ENCODE data around the gene SORCS2. TPM values are rescaled to one million over a fixed set of nuclear protein-coding genes. Genes with fewer than 3 reads are reported as not detected.

The SORCS2 gene
- total RNA-seq, 4 donors from 2014 or later: 0.53 to 9.9 (median 0.90) TPM

DNA sequence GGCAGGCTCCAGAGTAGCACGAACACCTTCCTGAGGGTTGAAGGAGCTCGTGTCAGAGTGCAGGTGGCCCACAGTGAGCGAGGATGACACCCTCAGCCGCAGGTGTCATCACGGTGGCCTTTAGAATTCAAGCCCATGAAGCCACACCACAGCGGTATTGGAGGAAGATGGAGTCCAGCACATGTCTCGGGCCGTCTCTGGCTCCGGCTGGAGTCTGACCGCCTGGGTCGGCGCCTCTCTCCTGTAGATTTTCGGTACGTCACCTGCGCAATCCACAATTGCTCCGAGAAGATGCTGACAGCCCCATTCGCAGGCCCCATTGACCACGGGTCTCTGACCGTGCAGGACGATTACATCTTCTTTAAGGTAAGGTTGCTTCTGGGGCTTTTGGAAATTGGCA, 471.8 kb downstream of the SORCS2 start:
- Histone ChIP-seq H3K4me3 (no peak overlapping the region), H3K27me3 (no peaks in the 10 kb centered on the region), H3K4me1 (no peaks in the 10 kb centered on the region), H3K27ac (no peak overlapping the region), H3K36me3 (no peaks in the 10 kb centered on the region), H3K9me3 (no peaks in the 10 kb centered on the region)
- no peak for TF ChIP-seq POLR2A (IDR thresholded peaks at IDR 0.05)
- TF ChIP-seq, protein P1, sequence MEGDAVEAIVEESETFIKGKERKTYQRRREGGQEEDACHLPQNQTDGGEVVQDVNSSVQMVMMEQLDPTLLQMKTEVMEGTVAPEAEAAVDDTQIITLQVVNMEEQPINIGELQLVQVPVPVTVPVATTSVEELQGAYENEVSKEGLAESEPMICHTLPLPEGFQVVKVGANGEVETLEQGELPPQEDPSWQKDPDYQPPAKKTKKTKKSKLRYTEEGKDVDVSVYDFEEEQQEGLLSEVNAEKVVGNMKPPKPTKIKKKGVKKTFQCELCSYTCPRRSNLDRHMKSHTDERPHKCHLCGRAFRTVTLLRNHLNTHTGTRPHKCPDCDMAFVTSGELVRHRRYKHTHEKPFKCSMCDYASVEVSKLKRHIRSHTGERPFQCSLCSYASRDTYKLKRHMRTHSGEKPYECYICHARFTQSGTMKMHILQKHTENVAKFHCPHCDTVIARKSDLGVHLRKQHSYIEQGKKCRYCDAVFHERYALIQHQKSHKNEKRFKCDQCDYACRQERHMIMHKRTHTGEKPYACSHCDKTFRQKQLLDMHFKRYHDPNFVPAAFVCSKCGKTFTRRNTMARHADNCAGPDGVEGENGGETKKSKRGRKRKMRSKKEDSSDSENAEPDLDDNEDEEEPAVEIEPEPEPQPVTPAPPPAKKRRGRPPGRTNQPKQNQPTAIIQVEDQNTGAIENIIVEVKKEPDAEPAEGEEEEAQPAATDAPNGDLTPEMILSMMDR (IDR thresholded peaks at IDR 0.05): no peak
- no peak for DNase-seq

GRCh38 chr4:7665321-7665720, 473.0 kb downstream of the SORCS2 start:
- peak in 1 of 3 donors; percentile 8 for DNase-seq
- no peak for TF ChIP-seq POLR2A (IDR thresholded peaks at IDR 0.05)
- TF ChIP-seq, protein P1 (IDR thresholded peaks at IDR 0.05): no peak
- H3K9me3 ChIP-seq: no peaks in the 10 kb centered on the region
- H3K27me3 ChIP-seq: no peaks in the 10 kb centered on the region
- H3K4me3 ChIP-seq: no peak overlapping the region
- no peak overlapping the region for H3K27ac ChIP-seq
- H3K36me3 ChIP-seq: no peaks in the 10 kb centered on the region
- no peaks in the 10 kb centered on the region for H3K4me1 ChIP-seq

- TF ChIP-seq, protein P1 (IDR thresholded peaks at IDR 0.05): no peak
- no peak for TF ChIP-seq POLR2A (IDR thresholded peaks at IDR 0.05)
- Histone ChIP-seq H3K4me3 (no peak overlapping the region), H3K4me1 (no peaks in the 10 kb centered on the region), H3K9me3 (no peaks in the 10 kb centered on the region), H3K27me3 (no peaks in the 10 kb centered on the region), H3K27ac (no peak overlapping the region), H3K36me3 (no peaks in the 10 kb centered on the region)
- DNase-seq: peak in 1 of 3 donors; percentile 14
Measured at GRCh38 chr4:7666011-7666410, 473.7 kb downstream of the SORCS2 start.

DNA sequence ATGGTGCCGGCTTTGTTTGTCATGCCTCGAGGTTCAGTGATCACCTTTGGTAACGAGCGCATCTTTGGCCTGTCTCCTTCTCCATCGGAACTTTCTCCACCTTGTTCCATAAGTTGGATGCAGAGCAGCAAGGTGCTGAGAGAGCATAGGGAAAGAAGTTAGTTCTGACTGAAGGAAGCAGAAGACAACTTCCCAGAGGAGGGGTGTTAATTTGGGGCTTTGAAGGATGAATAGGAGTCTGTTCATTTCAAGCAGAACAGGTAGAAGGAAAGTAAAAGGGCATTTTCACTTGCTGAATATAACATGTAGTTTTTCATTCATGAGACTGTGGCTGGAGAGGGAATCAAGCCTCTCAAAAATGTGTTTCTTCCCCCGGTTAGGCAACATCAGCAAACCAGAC, 474.4 kb downstream of the SORCS2 start:
- no peaks in the 10 kb centered on the region for H3K36me3 ChIP-seq
- TF ChIP-seq, protein P1 (IDR thresholded peaks at IDR 0.05): no peak
- TF ChIP-seq POLR2A (IDR thresholded peaks at IDR 0.05): no peak
- no peaks in the 10 kb centered on the region for H3K9me3 ChIP-seq
- H3K27me3 ChIP-seq: no peaks in the 10 kb centered on the region
- no peak overlapping the region for H3K27ac ChIP-seq
- no peak for DNase-seq
- H3K4me1 ChIP-seq: no peaks in the 10 kb centered on the region
- H3K4me3 ChIP-seq: no peak overlapping the region

DNA sequence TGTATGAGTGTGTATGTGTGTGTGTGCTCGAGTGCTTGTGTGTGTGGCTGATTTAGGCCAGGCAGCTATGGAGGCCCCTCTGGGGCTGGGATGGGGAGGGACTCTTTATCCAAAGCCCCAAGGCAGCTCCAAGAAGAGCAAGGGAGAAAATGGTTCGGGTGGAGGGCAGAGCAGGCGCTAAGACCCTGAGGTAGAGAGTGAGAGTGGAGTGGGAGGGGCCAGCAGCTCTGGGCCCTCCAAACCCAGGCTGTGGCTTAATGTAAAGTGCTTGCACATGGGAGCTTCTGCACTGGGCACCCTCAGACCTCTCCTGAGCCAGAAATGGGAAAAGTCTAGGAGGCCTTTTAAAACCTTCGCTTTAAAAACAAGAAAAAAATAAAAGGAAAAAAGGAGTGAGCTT, 475.9 kb downstream of the SORCS2 start:
- TF ChIP-seq, protein P1 (IDR thresholded peaks at IDR 0.05): no peak
- TF ChIP-seq POLR2A (IDR thresholded peaks at IDR 0.05): no peak
- H3K27me3 ChIP-seq: no peaks in the 10 kb centered on the region
- H3K9me3 ChIP-seq: no peaks in the 10 kb centered on the region
- H3K4me3 ChIP-seq: no peak overlapping the region
- no peak overlapping the region for H3K27ac ChIP-seq
- H3K4me1 ChIP-seq: no peaks in the 10 kb centered on the region
- DNase-seq: no peak
- no peaks in the 10 kb centered on the region for H3K36me3 ChIP-seq

- Histone ChIP-seq H3K4me1 (no peaks in the 10 kb centered on the region), H3K4me3 (no peak overlapping the region), H3K27ac (no peak overlapping the region), H3K27me3 (no peaks in the 10 kb centered on the region), H3K9me3 (no peaks in the 10 kb centered on the region), H3K36me3 (no peaks in the 10 kb centered on the region)
- TF ChIP-seq, protein P1 (IDR thresholded peaks at IDR 0.05): no peak
- TF ChIP-seq POLR2A (IDR thresholded peaks at IDR 0.05): no peak
- DNase-seq: no peak
Measured at GRCh38 chr4:7668826-7669225, 476.5 kb downstream of the SORCS2 start.

Data from Peyer's patch (tissue), 4 donors.